Panc1 (cell line): ENCODE results near the gene AVEN.

Experiments
- SIN3A ChIP-seq: IDR thresholded peaks from 2 replicates; pipeline ENCODE4 v1.6.1; 2012; ENCODE audit warnings: low read depth, mild to moderate bottlenecking, low read length, moderate library complexity, borderline replicate concordance; ENCODE audit not compliant: insufficient read depth
- TF ChIP-seq, protein P1 (sequence below): fragments of 450-650 bp; IDR thresholded peaks from 2 replicates; pipeline ENCODE4 v1.5.1; 2017; ENCODE audit warnings: mild to moderate bottlenecking

DNA sequence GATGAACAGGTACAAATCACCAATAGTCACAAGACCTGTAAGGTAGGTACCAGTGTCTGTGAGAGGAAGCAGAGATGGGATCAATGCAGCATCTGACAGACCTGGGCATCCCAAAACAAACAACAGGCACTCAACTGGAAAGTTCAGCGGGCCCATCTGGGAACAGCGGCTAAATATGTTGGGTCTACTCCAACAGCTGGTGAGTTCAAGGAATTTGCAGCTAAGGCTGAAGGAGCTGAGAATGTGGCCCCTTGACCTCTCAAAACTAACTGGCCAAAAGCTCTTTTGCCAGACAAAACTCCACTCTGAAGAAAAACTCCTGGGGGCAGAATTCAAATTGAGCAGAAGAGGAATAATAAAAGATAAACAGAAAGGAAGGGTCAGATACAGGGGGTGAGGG lies 24.4 kb downstream of the AVEN start:
- TF ChIP-seq, protein P1, sequence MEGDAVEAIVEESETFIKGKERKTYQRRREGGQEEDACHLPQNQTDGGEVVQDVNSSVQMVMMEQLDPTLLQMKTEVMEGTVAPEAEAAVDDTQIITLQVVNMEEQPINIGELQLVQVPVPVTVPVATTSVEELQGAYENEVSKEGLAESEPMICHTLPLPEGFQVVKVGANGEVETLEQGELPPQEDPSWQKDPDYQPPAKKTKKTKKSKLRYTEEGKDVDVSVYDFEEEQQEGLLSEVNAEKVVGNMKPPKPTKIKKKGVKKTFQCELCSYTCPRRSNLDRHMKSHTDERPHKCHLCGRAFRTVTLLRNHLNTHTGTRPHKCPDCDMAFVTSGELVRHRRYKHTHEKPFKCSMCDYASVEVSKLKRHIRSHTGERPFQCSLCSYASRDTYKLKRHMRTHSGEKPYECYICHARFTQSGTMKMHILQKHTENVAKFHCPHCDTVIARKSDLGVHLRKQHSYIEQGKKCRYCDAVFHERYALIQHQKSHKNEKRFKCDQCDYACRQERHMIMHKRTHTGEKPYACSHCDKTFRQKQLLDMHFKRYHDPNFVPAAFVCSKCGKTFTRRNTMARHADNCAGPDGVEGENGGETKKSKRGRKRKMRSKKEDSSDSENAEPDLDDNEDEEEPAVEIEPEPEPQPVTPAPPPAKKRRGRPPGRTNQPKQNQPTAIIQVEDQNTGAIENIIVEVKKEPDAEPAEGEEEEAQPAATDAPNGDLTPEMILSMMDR: no peak
- no peak for TF ChIP-seq SIN3A
